Neutrophil (primary cell): ENCODE results near the gene TBC1D9.

Source experiments
- H3K27ac ChIP-seq: fragments of 200-600 bp; sonication (generic); 2 replicates; pipeline ENCODE4 v1.5.1; 2016; ENCODE audit warnings: mild to moderate bottlenecking, moderate library complexity
- H3K27me3 ChIP-seq: fragments of 200-600 bp; sonication (generic); 2 replicates; pipeline ENCODE4 v1.6.0; 2016; ENCODE audit warnings: mild to moderate bottlenecking
- H3K36me3 ChIP-seq: fragments of 200-600 bp; sonication (generic); 2 replicates; pipeline ENCODE4 v1.5.1; 2017
- H3K4me1 ChIP-seq, 2 experiments: fragments of 200-600 bp in 1 of 2; sonication (generic) in 1 of 2; 1 replicate in 1 of 2; 2 replicates in 1 of 2; pipeline versions ENCODE4 v1.5.1 to v1.6.1; 2013 to 2016; ENCODE audit warnings: low read depth in 1 of 2, low read length in 1 of 2, mild to moderate bottlenecking in 1 of 2, moderate library complexity in 1 of 2; ENCODE audit not compliant: control insufficient read depth in 1 of 2, insufficient read depth in 1 of 2
- H3K4me3 ChIP-seq, 2 experiments: fragments of 200-600 bp in 1 of 2; sonication (generic) in 1 of 2; 1 replicate in 1 of 2; 2 replicates in 1 of 2; pipeline ENCODE4 v1.5.1; 2013 to 2016; ENCODE audit warnings: low read depth in 1 of 2, low read length in 1 of 2, mild to moderate bottlenecking in 1 of 2, moderate library complexity in 1 of 2
- H3K9me3 ChIP-seq: fragments of 200-600 bp; sonication (generic); 2 replicates; pipeline ENCODE4 v1.5.1; 2016
- TF ChIP-seq, protein P1 (sequence below): fragments of 200-600 bp; sonication (generic); IDR thresholded peaks from 2 replicates; pipeline ENCODE4 v1.5.1; 2016; ENCODE audit warnings: antibody characterized with exemption

The TBC1D9 gene

DNA sequence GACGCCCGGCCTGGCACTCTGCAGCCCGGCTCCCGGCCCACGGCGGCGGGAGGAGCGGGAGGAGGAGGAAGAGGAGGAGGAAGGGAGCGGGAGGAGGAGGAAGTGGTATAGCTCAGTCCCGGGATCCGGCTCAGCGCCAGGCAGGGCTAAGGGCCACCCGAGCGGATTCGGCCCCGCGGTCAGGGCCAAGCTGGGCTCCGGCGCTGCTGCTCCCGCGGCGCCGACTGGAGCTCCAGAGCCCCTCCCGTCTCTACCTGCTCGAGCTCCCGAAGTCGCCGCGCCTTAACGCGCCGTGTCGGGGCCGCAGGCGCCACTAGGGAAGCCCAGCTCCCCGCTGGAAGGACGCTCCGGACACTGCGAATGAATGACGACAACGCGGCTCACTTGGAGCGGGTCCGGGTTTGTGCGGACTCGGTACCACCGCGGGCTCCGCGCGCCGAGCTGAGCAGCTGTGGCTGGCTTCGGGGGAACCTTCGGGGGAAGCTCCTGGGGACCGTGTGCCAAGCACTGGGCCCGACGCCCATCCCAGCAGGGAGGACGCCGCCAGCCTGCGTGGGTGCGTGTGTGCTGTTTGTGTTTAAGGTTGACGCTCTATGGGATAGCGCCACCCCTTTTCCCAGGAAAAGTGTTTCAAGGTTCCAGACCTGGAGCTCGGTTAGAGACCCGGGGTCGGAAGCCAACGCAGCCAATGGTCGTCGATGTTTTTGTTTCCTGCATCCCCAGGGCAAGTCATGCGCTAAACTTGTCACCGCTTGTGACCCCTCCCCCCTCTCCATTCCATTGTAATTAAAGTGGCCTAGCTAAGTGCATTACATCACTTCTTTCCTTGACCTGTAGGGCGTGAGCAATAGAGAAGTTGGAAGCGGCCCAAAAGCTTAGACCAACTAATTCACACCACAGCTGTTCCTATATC lies at the start of gene TBC1D9:
Gene TBC1D9, minus strand, starts transcription at position 67 of the 913 bp plus-strand sequence. CDS start 340 bp downstream, outside the sequence.
- Histone ChIP-seq H3K27ac (no peak within 1 kb of the TSS), H3K36me3 (no peaks in the 10 kb centered on the region), H3K4me1 (peaks cover 7 to 18% of the 10 kb centered on the region in 2 experiments), H3K27me3 (peaks cover 94% of the 10 kb centered on the region), H3K4me3 (peak within 1 kb of the TSS; percentile 31 to 45), H3K9me3 (no peaks in the 10 kb centered on the region)
- TF ChIP-seq, protein P1, sequence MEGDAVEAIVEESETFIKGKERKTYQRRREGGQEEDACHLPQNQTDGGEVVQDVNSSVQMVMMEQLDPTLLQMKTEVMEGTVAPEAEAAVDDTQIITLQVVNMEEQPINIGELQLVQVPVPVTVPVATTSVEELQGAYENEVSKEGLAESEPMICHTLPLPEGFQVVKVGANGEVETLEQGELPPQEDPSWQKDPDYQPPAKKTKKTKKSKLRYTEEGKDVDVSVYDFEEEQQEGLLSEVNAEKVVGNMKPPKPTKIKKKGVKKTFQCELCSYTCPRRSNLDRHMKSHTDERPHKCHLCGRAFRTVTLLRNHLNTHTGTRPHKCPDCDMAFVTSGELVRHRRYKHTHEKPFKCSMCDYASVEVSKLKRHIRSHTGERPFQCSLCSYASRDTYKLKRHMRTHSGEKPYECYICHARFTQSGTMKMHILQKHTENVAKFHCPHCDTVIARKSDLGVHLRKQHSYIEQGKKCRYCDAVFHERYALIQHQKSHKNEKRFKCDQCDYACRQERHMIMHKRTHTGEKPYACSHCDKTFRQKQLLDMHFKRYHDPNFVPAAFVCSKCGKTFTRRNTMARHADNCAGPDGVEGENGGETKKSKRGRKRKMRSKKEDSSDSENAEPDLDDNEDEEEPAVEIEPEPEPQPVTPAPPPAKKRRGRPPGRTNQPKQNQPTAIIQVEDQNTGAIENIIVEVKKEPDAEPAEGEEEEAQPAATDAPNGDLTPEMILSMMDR: no peak

DNA sequence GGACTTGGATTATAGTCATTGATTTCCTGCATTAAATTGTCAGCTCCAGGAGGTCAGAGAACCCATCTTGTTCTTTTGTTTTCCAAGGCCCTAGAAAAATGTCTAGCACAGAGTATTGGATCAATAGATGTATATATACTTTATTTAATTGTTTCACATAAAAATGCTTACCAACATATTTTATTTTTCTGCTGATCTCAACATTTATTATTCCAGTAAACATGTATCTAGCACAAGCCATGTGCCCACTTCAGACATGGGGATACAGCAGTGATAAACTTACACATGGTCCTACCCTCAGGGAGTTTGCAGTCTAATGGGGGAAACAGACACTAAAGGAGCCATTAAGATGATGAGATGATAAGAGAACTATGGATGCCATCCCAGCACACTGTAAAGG lies 49.1 kb upstream of the TBC1D9 start:
- Histone ChIP-seq H3K9me3 (no peaks in the 10 kb centered on the region), H3K27ac (no peak overlapping the region), H3K4me3 (no peak overlapping the region), H3K4me1 (no peaks in the 10 kb centered on the region), H3K36me3 (no peaks in the 10 kb centered on the region), H3K27me3 (peaks cover 9% of the 10 kb centered on the region)
- TF ChIP-seq, protein P1: no peak

DNA sequence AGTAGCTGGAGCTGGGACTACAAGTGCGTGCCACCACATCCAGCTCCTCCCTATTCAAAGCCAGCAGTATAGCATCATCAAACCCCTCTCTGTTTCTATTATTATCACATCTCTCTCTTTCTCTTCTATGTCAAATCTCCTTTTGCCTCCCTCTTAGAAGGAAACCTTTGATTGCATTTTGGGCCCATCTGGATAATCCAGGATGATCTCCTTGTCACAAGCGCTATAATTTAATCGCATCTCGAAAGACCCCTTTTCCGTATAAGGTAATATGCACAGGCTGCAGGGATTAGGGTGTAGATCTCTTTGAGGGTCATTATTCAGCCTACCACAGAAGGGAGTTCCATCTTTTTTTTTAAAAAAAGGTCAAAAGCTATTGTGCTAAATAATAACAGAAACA lies 46.4 kb upstream of the TBC1D9 start:
- no peaks in the 10 kb centered on the region for H3K9me3 ChIP-seq
- no peak overlapping the region for H3K27ac ChIP-seq
- no peaks in the 10 kb centered on the region for H3K36me3 ChIP-seq
- no peaks in the 10 kb centered on the region for H3K4me1 ChIP-seq
- H3K4me3 ChIP-seq: no peak overlapping the region
- peaks cover 6% of the 10 kb centered on the region for H3K27me3 ChIP-seq
- TF ChIP-seq, protein P1: no peak

DNA sequence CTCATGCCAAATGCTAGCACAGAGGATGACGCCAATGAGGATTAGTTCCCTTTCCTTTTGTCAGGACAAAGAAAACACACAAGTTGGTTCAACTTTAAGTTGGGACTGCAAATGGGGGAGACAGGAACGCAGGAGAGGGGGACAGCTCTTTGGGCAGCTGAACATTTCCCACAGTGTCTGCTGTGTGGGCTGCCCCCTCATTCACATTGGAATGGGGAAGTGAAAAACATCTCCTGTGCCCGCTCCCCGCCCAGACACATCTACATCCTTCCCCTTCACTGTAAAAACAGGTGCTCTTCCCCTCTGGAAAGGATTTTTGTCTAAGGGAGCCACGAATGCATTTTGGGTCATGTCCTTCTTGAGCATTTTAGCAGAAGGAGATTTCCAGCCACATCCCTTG lies 44.5 kb upstream of the TBC1D9 start:
- Histone ChIP-seq H3K36me3 (no peaks in the 10 kb centered on the region), H3K27me3 (peaks cover 6% of the 10 kb centered on the region), H3K27ac (no peak overlapping the region), H3K4me3 (no peak overlapping the region), H3K4me1 (no peaks in the 10 kb centered on the region), H3K9me3 (no peaks in the 10 kb centered on the region)
- TF ChIP-seq, protein P1: no peak

DNA sequence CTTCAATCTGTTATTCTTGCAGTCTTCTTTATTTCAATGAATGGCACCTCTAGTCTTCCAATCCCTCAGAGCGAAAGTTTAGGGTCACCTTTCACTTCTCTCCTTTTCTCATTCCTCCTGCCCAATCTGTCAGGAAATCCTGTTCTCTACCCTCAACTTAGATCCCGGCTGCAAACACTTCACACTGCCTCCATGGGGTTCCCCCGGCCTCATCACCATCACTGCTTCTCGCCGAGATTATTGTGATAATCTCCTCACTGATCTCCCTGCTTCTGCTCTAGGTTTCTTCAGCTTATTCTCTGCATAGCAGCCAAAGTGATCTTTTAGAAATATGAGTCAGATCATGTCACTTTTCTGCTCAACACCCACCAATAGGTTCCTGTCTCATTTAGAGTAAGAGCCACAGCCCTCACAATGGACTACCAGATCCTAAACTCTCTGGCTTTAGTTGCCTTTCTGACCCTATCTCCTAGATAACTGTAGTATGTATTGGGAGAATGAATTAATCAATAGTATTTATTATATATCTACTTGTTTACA lies 43.6 kb upstream of the TBC1D9 start:
- no peak overlapping the region for H3K4me3 ChIP-seq
- peaks cover 6% of the 10 kb centered on the region for H3K27me3 ChIP-seq
- H3K36me3 ChIP-seq: no peaks in the 10 kb centered on the region
- H3K9me3 ChIP-seq: no peaks in the 10 kb centered on the region
- TF ChIP-seq, protein P1: no peak
- H3K4me1 ChIP-seq: no peaks in the 10 kb centered on the region
- H3K27ac ChIP-seq: no peak overlapping the region
